Activated CD8-positive, alpha-beta memory T cell treated with anti-CD3 and anti-CD28 coated beads, Interleukin-2, amount 50 U/mL, for 1 hour (primary cell): ENCODE results near the gene COX7A2L.

Experiments used
- DNase-seq: peaks from one replicate; pipeline ENCODE4 v3.0.0-alpha.2; 2020; ENCODE audit errors: extremely low read depth

The COX7A2L gene

GRCh38 chr2:42317945-42318344 lies 43.1 kb downstream of the COX7A2L start:
- DNase-seq, result no peak

- DNase-seq, result no peak
These were observed 43.5 kb downstream of the COX7A2L start for GRCh38 chr2:42317486-42317885.

GRCh38 chr2:42316910-42317309 lies 44.1 kb downstream of the COX7A2L start:
- no peak for DNase-seq

GRCh38 chr2:42315844-42316470 lies 45.1 kb downstream of the COX7A2L start:
- DNase-seq, result no peak

- no peak for DNase-seq
These were observed 46.0 kb downstream of the COX7A2L start for GRCh38 chr2:42314892-42315468.

GRCh38 chr2:42312106-42312505 lies 48.9 kb downstream of the COX7A2L start:
- DNase-seq, result no peak

GRCh38 chr2:42310007-42310515 lies 51.0 kb downstream of the COX7A2L start:
- no peak for DNase-seq

GRCh38 chr2:42309366-42309765 lies 51.7 kb downstream of the COX7A2L start:
- DNase-seq, result no peak

- no peak for DNase-seq
These were observed 53.8 kb downstream of the COX7A2L start for GRCh38 chr2:42307180-42307579.

GRCh38 chr2:42304059-42304713 lies 56.8 kb downstream of the COX7A2L start:
- DNase-seq, result no peak

- no peak for DNase-seq
These were observed 57.8 kb downstream of the COX7A2L start for GRCh38 chr2:42303252-42303651.

- DNase-seq, result no peak
These were observed 60.5 kb downstream of the COX7A2L start for GRCh38 chr2:42300527-42300926.
